SU-DHL-6 (cell line): ENCODE measurements around the gene NCBP3.
"Not testable (repeated sequence)": the region's sequence is repeated elsewhere in the genome, so short reads cannot be mapped to it uniquely, and the experiment has no call there.

Source experiments
- EZH2phosphoT487 ChIP-seq: fragments of 200-600 bp; sonication (generic), shearing (Covaris generic); conservative IDR thresholded peaks from 2 replicates; pipeline ENCODE4 v1.6.1; 2018; ENCODE audit warnings: mild to moderate bottlenecking, antibody characterized with exemption, low read length, moderate library complexity, mixed read lengths
- TF ChIP-seq, protein P1 (sequence below): fragments of 200-600 bp; sonication (generic); IDR thresholded peaks from one replicate; pipeline ENCODE4 v1.5.1; 2017; ENCODE audit warnings: antibody characterized with exemption, mild to moderate bottlenecking, low read length, moderate library complexity; ENCODE audit not compliant: insufficient read depth, poor library complexity, severe bottlenecking

DNA sequence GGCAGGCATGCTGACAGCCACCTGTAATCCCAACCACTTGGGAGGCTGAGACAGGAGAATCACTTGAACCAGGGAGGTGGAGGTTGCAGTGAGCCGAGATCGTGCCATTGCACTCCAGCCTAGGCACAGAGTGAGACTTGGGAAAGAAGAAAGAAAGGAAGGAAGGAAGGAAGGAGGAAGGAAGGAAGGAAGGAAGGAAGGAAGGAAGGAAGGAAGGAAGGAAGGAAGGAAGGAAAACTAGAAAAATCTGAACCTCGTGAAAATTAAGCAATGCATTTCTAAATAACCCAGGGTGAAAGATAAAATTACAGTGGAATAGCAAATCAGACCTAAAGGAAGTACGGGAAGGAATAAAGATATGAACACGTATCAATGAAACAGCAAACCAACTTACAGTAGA is 60.7 kb downstream of the NCBP3 start:
- TF ChIP-seq, protein P1, sequence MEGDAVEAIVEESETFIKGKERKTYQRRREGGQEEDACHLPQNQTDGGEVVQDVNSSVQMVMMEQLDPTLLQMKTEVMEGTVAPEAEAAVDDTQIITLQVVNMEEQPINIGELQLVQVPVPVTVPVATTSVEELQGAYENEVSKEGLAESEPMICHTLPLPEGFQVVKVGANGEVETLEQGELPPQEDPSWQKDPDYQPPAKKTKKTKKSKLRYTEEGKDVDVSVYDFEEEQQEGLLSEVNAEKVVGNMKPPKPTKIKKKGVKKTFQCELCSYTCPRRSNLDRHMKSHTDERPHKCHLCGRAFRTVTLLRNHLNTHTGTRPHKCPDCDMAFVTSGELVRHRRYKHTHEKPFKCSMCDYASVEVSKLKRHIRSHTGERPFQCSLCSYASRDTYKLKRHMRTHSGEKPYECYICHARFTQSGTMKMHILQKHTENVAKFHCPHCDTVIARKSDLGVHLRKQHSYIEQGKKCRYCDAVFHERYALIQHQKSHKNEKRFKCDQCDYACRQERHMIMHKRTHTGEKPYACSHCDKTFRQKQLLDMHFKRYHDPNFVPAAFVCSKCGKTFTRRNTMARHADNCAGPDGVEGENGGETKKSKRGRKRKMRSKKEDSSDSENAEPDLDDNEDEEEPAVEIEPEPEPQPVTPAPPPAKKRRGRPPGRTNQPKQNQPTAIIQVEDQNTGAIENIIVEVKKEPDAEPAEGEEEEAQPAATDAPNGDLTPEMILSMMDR = not testable (repeated sequence)
- not testable (repeated sequence) for TF ChIP-seq EZH2phosphoT487
